ENCODE results near the gene PSG7. TPM values are rescaled to one million over a fixed set of nuclear protein-coding genes. Genes with fewer than 3 reads are reported as not detected.
"Not testable (repeated sequence)": the region's sequence is repeated elsewhere in the genome, so short reads cannot be mapped to it uniquely, and the experiment has no call there.

The PSG7 gene
- total and polyA plus RNA-seq, 10 of the 15 experiments (the other 5 are each of a cell fraction or from before 2014, with no cell fraction given), result not detected

- intact Hi-C loops (cut with micrococcal nuclease; ENCODE audit: unreplicated experiment); RAD21 ChIA-PET (ENCODE audit: unreplicated experiment); H3K4me2 ChIP-seq (ENCODE audit: control insufficient read depth, insufficient read depth); H3K79me2 ChIP-seq (ENCODE audit: control insufficient read depth, insufficient read depth, low read length); CTCF ChIA-PET; in situ Hi-C loops (cut with MboI); H2AFZ ChIP-seq (ENCODE audit: control insufficient read depth, low read depth, low read length); ATAC-seq; H4K20me1 ChIP-seq (ENCODE audit: control insufficient read depth, insufficient read depth); H3K27me3 ChIP-seq (replicated peaks in 1 of 2; ENCODE audit: control insufficient read depth in 2 of 2, insufficient read depth in 2 of 2, low read length in 1 of 2); FAIRE-seq; H3K9ac ChIP-seq (ENCODE audit: control insufficient read depth, insufficient read depth, low read length); SMC1A ChIA-PET (ENCODE audit: uncharacterized antibody, unreplicated experiment); H3K36me3 ChIP-seq (ENCODE audit: control insufficient read depth in 2 of 2, insufficient read depth in 2 of 2, low read length in 1 of 2); DNase-seq (ENCODE audit: low read depth, low spot score); H3K4me3 ChIP-seq; H3K27ac ChIP-seq (ENCODE audit: control insufficient read depth, insufficient read depth); H3K4me1 ChIP-seq (ENCODE audit: control insufficient read depth, insufficient read depth, low read length); H3K9me3 ChIP-seq (replicated peaks; ENCODE audit: control insufficient read depth, insufficient read depth, low read length); POLR2A ChIA-PET; BruUV-seq (replicated peaks): not testable (repeated sequence)
- 0% methylated on average over 2 of the region's 2 CpGs for WGBS (ENCODE audit: insufficient coverage, insufficient replicate concordance, low lambda C conversion rate, missing lambda C conversion rate)
Observed at GRCh38 chr19:42882730-42883129, 54.3 kb downstream of the PSG7 start.

- intact Hi-C loops (cut with micrococcal nuclease; ENCODE audit: unreplicated experiment); H3K4me3 ChIP-seq; CTCF ChIA-PET; H3K4me2 ChIP-seq (ENCODE audit: control insufficient read depth, insufficient read depth); BruUV-seq (replicated peaks); RAD21 ChIA-PET (ENCODE audit: unreplicated experiment); H3K27ac ChIP-seq (ENCODE audit: control insufficient read depth, insufficient read depth); H4K20me1 ChIP-seq (ENCODE audit: control insufficient read depth, insufficient read depth); FAIRE-seq; H2AFZ ChIP-seq (ENCODE audit: control insufficient read depth, low read depth, low read length); DNase-seq (ENCODE audit: low read depth, low spot score); H3K36me3 ChIP-seq (ENCODE audit: control insufficient read depth in 2 of 2, insufficient read depth in 2 of 2, low read length in 1 of 2); in situ Hi-C loops (cut with MboI); H3K27me3 ChIP-seq (replicated peaks in 1 of 2; ENCODE audit: control insufficient read depth in 2 of 2, insufficient read depth in 2 of 2, low read length in 1 of 2); SMC1A ChIA-PET (ENCODE audit: uncharacterized antibody, unreplicated experiment); H3K79me2 ChIP-seq (ENCODE audit: control insufficient read depth, insufficient read depth, low read length); ATAC-seq; H3K9me3 ChIP-seq (replicated peaks; ENCODE audit: control insufficient read depth, insufficient read depth, low read length); H3K9ac ChIP-seq (ENCODE audit: control insufficient read depth, insufficient read depth, low read length); POLR2A ChIA-PET; H3K4me1 ChIP-seq (ENCODE audit: control insufficient read depth, insufficient read depth, low read length): not testable (repeated sequence)
- 9% methylated on average over 5 of the region's 5 CpGs for WGBS (ENCODE audit: insufficient coverage, insufficient replicate concordance, low lambda C conversion rate, missing lambda C conversion rate)
Observed at GRCh38 chr19:42882010-42882409, 55.0 kb downstream of the PSG7 start.

- in situ Hi-C loops (cut with MboI); intact Hi-C loops (cut with micrococcal nuclease; ENCODE audit: unreplicated experiment): not testable (repeated sequence)
- CTCF ChIA-PET, result interaction anchor here (1.0 kb wide), 1 partner anchor 87 kb away, joined by 3 read pairs; no protein-coding TSS in a partner anchor
Observed at GRCh38 chr19:42881279-42881678, 55.7 kb downstream of the PSG7 start.

More at GRCh38 chr19:42881279-42881678, 55.7 kb downstream of the PSG7 start:
- H3K36me3 ChIP-seq (ENCODE audit: control insufficient read depth in 2 of 2, insufficient read depth in 2 of 2, low read length in 1 of 2); H3K9me3 ChIP-seq (replicated peaks; ENCODE audit: control insufficient read depth, insufficient read depth, low read length); H4K20me1 ChIP-seq (ENCODE audit: control insufficient read depth, insufficient read depth); POLR2A ChIA-PET; SMC1A ChIA-PET (ENCODE audit: uncharacterized antibody, unreplicated experiment); H3K4me1 ChIP-seq (ENCODE audit: control insufficient read depth, insufficient read depth, low read length); H3K4me2 ChIP-seq (ENCODE audit: control insufficient read depth, insufficient read depth); H3K4me3 ChIP-seq; H3K27ac ChIP-seq (ENCODE audit: control insufficient read depth, insufficient read depth); H3K27me3 ChIP-seq (replicated peaks in 1 of 2; ENCODE audit: control insufficient read depth in 2 of 2, insufficient read depth in 2 of 2, low read length in 1 of 2); H3K79me2 ChIP-seq (ENCODE audit: control insufficient read depth, insufficient read depth, low read length); BruUV-seq (replicated peaks); H3K9ac ChIP-seq (ENCODE audit: control insufficient read depth, insufficient read depth, low read length); ATAC-seq; FAIRE-seq; H2AFZ ChIP-seq (ENCODE audit: control insufficient read depth, low read depth, low read length); RAD21 ChIA-PET (ENCODE audit: unreplicated experiment); DNase-seq (ENCODE audit: low read depth, low spot score): not testable (repeated sequence)
- peak; percentile 19 to 33 (median 25); a peak in 3 of 6 replicates for TF ChIP-seq CTCF (IDR thresholded peaks at IDR 0.05 in 2 of 3, conservative IDR thresholded peaks at IDR 0.05 in 1 of 3; ENCODE audit: control insufficient read depth in 2 of 3, extremely low read depth in 1 of 3, insufficient read depth in 1 of 3, low read depth in 3 of 3, low read length in 3 of 3)
- 40% methylated on average over 8 of the region's 8 CpGs for WGBS (ENCODE audit: insufficient coverage, insufficient replicate concordance, low lambda C conversion rate, missing lambda C conversion rate)

Measured in GM12878 (cell line).